HG03565 (cell line): ENCODE measurements around the gene MCRIP2.

Experiments
- ATAC-seq: cut with Tn5 transposase; IDR thresholded peaks from one replicate; pipeline ENCODE4 v1.9.1; 2021; ENCODE audit warnings: mild to moderate bottlenecking, moderate library complexity; ENCODE audit not compliant: unreplicated experiment

The MCRIP2 gene

GRCh38 chr16:616733-617586 lies 24.7 kb upstream of the MCRIP2 start:
- no peak for ATAC-seq

- no peak for ATAC-seq
Observed at GRCh38 chr16:617855-618254, 23.8 kb upstream of the MCRIP2 start.

- no peak for ATAC-seq
Observed at GRCh38 chr16:619476-620100, 22.0 kb upstream of the MCRIP2 start.

DNA sequence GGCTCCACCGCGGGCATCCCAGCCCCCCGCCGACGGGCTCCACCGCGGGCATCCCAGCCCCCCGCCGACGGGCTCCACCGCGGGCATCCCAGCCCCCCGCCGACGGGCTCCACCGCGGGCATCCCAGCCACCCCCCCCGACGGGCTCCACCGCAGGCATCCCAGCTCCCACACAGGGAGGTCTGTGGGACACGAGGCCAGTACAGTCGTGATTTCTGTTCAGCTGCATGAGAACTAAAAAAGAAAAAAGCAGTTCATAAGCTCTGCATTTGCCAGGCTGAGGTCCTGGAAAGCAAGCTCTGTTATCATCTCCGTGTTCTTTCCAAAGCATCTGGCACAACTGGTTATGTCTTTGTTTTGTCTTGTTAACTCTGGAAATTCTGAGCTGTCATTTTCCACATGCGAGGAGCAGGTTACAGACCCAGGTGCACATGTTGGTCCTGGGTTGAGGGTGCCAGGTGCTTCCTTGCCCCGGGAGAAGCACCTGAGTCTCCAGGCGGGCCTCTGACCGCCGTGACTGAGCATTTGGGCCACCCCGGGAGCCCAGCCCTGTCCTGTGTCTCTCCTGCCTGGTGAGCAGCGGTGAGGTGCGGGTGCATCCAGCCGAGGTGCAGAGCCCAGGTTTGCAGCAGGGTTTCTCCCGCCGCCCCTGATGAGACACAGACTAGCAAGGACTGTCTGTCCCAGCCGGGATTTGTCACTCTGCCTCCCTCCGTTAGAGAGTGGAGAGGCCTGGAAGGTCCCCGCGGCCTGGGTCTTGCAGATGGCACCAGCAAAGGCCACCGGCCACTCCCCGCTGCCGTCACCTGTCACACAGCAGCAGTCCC lies 20.7 kb upstream of the MCRIP2 start:
- ATAC-seq = no peak

DNA sequence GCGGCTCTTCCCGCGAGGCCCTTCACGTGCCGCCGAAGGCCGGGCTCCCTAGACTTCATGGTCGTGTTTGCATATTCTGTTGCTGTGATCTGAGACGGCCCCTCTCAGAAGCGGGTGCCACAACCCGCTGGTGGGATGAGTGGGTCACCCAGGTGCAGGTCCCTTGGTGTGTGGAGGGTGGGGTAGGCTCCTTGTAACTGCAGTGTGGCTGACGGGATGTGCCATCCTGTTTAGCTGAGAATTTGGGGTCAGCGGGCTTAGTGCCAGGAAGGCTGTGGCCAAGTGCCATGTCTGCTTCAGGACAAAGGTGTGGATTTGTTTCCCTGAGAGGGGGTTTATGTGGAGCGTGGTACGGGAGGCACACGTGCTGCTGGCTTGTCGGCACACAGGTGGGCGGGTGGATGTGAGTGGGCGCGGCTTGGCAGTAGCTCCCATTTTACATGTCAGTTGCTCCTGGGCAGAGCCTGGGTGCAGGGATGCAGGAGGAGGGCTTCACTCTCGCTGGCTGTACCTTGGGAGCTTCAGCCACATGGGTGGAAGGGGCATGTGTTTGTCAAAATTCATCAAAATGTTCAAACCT lies 20.0 kb upstream of the MCRIP2 start:
- ATAC-seq = no peak

GRCh38 chr16:622920-623280 lies 18.7 kb upstream of the MCRIP2 start:
- no peak for ATAC-seq

- no peak for ATAC-seq
Observed at GRCh38 chr16:624526-625070, 17.0 kb upstream of the MCRIP2 start.

DNA sequence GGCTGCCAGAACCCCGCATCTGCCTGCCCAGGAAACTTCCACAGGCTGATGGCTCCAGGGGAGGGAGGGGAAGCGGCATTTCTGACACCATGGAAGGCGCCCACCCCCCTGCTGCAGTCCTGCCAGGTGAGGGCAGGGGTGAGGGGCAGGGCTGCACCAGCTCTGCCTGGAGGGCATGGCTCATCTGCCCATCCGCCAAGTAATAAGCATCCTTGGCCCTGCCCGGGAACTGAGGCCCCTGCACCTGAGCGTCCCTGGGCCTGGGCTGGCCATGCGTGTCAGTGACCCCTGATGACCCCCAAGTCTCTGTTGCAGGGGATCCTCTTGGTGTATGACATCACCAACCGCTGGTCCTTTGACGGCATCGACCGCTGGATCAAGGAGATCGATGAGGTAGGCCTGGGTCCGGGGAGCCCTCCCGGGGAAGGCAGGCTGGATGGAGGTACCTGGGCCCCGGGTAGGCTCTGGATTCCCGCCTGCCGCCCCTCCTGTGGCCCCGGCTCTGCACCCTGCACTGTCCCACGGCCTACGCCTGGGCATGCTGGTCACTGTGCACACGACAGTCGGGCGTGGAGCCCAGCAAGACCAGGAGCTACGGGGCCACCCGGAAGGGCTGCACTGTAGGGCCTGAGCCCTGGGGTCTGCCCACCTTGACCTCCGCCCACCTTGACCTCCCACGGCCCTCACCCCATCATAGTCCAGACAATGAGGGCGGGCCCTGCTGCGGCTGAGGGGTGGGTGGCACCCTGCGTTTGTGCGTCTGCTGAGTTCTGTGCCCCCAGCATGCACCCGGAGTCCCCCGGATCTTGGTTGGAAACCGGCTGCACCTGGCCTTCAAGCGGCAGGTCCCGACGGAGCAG lies 16.3 kb upstream of the MCRIP2 start:
- ATAC-seq = no peak

DNA sequence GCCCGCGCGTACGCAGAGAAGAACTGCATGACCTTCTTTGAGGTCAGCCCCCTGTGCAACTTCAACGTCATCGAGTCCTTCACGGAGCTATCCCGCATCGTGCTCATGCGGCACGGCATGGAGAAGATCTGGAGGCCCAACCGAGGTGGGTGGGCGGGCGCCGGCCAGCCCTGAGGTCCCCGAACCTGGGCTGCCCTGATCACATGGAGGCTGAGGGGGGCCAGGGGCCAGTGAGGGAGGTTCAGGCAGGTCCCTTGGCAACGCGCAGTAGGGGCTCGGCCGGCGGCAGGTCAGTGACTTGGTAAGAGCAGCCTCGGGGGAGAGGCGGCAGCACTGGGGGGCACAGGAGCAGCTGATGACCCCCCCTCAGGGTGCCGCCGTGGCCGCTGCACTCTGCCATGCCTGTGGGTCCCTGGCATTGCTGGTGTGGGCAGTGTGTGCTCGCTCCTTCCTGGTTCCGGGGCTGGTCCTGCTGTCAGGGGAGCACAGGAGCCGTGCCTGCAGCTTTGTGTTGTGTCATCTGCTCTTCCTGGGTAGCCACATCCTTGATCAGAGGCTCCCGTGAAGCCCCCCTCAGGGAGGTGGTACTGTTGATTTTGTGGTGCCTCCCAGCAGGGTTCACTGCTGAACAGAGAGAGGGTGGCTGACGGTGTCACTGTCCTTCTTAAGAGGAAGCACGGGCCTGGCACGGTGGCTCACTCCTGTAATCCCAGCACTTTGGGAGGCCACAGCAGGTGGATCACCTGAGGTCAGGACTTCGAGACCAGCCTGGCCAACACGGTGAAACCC lies 15.5 kb upstream of the MCRIP2 start:
- no peak for ATAC-seq

DNA sequence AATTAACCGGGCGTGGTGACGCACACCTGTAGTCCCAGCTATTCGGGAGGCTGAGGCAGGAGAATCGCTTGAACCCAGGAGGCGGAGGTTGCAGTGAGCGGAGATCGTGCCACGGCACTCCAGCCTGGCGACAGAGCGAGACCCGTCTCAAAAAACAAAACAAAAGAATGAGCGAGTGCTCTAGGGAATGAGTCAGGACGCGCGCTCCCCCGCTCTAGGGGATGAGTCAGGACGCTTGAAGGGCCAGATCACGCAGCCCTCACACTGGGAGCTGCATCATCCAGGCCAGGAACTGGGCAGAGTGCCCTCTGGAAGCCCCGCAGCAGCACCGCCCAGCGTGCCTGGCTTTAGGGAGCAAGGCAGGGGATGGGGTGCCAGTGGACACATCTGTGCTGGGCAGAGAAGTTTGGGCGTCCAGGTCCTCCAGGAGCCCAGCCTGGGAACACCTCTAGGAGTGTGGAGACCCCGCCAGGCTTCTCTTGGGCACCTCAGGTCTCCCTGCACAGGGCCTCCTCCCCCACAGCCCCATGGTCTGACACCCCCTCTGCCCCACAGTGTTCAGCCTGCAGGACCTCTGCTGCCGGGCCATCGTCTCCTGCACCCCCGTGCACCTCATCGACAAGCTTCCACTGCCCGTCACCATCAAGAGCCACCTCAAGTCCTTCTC lies 14.7 kb upstream of the MCRIP2 start:
- ATAC-seq = no peak

GRCh38 chr16:627454-628239 lies 14.0 kb upstream of the MCRIP2 start:
- ATAC-seq = no peak

- ATAC-seq = no peak
Observed at GRCh38 chr16:628321-629061, 13.1 kb upstream of the MCRIP2 start.

GRCh38 chr16:629185-629832 lies 12.3 kb upstream of the MCRIP2 start:
- ATAC-seq = no peak

GRCh38 chr16:629833-630248 lies 11.8 kb upstream of the MCRIP2 start:
- ATAC-seq = no peak

GRCh38 chr16:630249-630814 lies 11.3 kb upstream of the MCRIP2 start:
- ATAC-seq = no peak

DNA sequence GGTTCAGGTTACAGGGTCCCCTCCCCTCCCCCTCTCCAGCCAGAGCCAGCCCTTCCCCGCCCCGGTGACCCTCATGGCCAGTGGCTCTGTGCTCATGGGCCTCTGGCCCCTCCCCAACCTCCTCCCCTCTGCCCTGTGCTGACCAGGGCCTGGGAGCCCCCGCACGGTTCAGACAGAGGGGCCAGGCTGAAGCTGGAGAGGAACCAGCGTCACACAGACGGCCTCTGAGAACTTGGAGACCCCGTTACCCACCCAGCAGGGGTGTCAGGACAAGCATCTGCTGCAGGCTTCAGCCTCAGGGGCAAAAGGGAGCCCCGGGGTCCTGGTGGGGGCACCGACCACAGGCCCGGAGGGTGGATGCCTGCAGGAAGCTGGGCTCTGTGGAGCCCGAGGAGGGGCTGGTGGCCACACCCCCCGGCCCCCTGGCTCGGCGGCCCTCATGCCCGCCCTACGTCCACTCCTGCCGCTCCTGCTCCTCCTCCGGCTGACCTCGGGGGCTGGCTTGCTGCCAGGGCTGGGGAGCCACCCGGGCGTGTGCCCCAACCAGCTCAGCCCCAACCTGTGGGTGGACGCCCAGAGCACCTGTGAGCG lies 10.7 kb upstream of the MCRIP2 start, which contains the start of gene WFIKKN1:
Gene WFIKKN1, plus strand, starts transcription at position 171 of the 591 bp plus-strand sequence. Its CDS starts 269 bp downstream, at position 440.
- ATAC-seq = no peak
